BLaER1 treated with 17β-estradiol and CSF1 and Interleukin-3, amounts not matched to agents 10 nM and 100 nM (cell line): ENCODE measurements around the gene DDR1.

Experiments
- H3K27ac ChIP-seq, 11 experiments: shearing (Covaris generic); formaldehyde crosslinking; 2 replicates each; pipeline ENCODE4 v1.8.1; 2022
- H3K27me3 ChIP-seq, 11 experiments: shearing (Covaris generic); formaldehyde crosslinking; 2 replicates each; pipeline ENCODE4 v1.8.1; 2022
- H3K36me3 ChIP-seq, 11 experiments: shearing (Covaris generic); formaldehyde crosslinking; 2 replicates each; pipeline ENCODE4 v1.8.1; 2022
- H3K4me1 ChIP-seq, 10 experiments: shearing (Covaris generic); formaldehyde crosslinking; 2 replicates each; pipeline ENCODE4 v1.8.1; 2022
- H3K4me2 ChIP-seq, 11 experiments: shearing (Covaris generic); formaldehyde crosslinking; 2 replicates each; pipeline ENCODE4 v1.8.1; 2022
- H3K4me3 ChIP-seq, 10 experiments: shearing (Covaris generic); formaldehyde crosslinking; 2 replicates each; pipeline ENCODE4 v1.8.1; 2022
- H3K9ac ChIP-seq, 11 experiments: shearing (Covaris generic); formaldehyde crosslinking; 2 replicates each; pipeline ENCODE4 v1.8.1; 2022
- H3K9me3 ChIP-seq, 11 experiments: shearing (Covaris generic); formaldehyde crosslinking; replicated peaks in 1 of 11; 2 replicates each; pipeline ENCODE4 v1.8.1; 2022
- H4K20me1 ChIP-seq, 11 experiments: shearing (Covaris generic); formaldehyde crosslinking; 2 replicates each; pipeline ENCODE4 v1.8.1; 2022
- Cebpa-rat ChIP-seq, 11 experiments: shearing (Covaris generic); IDR thresholded peaks; 2 replicates each; pipeline ENCODE4 v1.8.1; 2022

DDR1 gene

DNA sequence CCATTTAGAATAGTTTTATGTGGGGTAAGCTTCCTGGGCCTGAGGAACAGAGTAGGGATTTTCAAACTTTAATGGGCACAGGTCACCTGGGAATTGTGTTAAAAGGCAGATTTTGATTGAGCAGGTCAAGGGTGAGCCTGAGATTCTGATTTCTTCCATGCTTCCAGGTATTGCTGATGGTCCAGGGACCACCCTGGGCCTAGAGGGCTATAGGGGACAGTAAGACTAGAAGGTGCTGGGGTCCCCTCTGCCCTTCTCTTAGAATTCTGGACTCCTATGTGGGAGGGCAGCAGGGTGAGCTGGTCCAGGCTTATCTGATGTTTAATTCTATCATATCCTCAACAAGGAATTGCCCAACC is 2.6 kb downstream of the DDR1 start:
- Histone ChIP-seq H3K9ac (peak overlapping the region in 5 of 11 experiments; percentile 79 to 84 (median 80); a peak in 4 of 22 replicates), H3K27me3 (no peaks in the 10 kb centered on the region), H3K4me2 (peak overlapping the region; percentile 88 to 100 (median 97)), H4K20me1 (peaks cover 0 to 32% (median 13%) of the 10 kb centered on the region in 11 experiments; a peak in 9 of 22 replicates), H3K36me3 (peaks cover 27 to 34% (median 31%) of the 10 kb centered on the region in 11 experiments; a peak in 19 of 22 replicates), H3K4me3 (no peak overlapping the region; a peak in 1 of 20 replicates), H3K27ac (0 out of 22 replicates have a peak overlapping the region, but pooled peaks of 1 of the 11 experiments have one; percentile 75), H3K9me3 (no peaks in the 10 kb centered on the region), H3K4me1 (peaks cover 42 to 78% (median 71%) of the 10 kb centered on the region in 10 experiments)
- TF ChIP-seq Cebpa-rat (IDR thresholded peaks at IDR 0.05): no peak

DNA sequence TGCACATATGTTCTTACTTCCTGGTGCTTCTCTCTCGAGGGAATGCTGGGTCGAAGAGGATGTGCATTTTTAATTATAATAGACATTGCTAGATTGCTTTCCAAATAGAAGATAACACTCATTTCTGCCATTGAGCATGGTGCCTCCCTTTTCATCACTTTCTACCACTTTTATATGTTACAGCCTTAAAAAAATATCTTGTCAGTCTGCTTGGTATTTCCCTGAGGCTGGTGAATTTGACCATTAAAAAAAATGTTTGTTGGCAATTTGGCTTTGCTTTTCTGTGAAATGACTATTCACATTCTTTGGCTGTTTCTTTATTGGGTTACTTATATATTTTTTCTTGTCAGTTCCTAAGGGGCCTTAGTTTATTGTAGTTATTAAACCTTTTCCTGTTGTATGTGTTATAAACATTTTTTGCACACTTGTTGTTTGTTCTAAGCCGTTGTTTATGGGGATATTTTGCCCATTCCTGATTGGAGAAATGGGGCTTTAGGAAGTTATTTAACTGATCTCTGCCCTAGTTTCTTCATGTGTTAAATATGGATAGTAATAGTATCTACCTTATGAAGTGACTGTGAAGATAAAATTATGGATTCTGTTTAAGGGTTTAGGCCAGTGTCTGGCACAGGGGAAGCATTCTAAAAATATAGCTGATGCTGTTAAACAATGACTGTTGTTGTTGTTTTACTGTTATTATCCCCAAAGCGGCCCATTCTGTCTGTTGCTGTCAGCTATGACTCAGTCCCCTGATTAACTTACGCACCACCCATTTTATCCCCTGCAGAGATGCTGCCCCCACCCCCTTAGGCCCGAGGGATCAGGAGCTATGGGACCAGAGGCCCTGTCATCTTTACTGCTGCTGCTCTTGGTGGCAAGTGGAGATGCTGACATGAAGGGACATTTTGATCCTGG is 3.8 kb downstream of the DDR1 start:
- peak overlapping the region in 1 of 11 experiments; percentile 26; a peak in 2 of 22 replicates for H3K9ac ChIP-seq
- no peaks in the 10 kb centered on the region for H3K27me3 ChIP-seq
- TF ChIP-seq Cebpa-rat (IDR thresholded peaks at IDR 0.05): no peak
- H3K4me2 ChIP-seq: peak overlapping the region in 9 of 11 experiments; percentile 3 to 51 (median 17); a peak in 12 of 22 replicates
- H3K9me3 ChIP-seq: no peaks in the 10 kb centered on the region
- no peak overlapping the region for H3K27ac ChIP-seq
- peaks cover 31 to 47% (median 44%) of the 10 kb centered on the region in 11 experiments; a peak in 20 of 22 replicates for H3K36me3 ChIP-seq
- peaks cover 30 to 69% (median 60%) of the 10 kb centered on the region in 10 experiments for H3K4me1 ChIP-seq
- peaks cover 0 to 32% (median 13%) of the 10 kb centered on the region in 11 experiments; a peak in 9 of 22 replicates for H4K20me1 ChIP-seq
- H3K4me3 ChIP-seq: no peak overlapping the region

DNA sequence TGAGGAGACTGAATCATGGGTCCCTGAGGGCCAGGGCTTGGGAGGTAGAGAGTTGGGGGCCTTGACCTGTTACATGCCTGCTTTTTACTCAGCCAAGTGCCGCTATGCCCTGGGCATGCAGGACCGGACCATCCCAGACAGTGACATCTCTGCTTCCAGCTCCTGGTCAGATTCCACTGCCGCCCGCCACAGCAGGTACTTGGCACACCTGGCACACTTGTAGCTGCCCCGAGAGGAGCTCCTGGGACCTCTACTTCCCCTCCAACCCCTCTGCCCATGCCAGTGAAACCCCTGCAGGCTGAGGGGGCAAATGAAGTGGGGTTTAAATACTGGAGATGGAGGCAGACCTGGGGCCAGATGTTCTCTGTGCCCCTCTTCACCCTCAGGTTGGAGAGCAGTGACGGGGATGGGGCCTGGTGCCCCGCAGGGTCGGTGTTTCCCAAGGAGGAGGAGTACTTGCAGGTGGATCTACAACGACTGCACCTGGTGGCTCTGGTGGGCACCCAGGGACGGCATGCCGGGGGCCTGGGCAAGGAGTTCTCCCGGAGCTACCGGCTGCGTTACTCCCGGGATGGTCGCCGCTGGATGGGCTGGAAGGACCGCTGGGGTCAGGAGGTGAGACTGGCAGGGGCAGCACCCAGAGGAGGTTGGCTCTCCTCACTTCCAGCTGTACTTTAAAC is 4.6 kb downstream of the DDR1 start:
- Histone ChIP-seq H3K9ac (peak overlapping the region in 1 of 11 experiments; percentile 26; a peak in 1 of 22 replicates), H3K9me3 (no peaks in the 10 kb centered on the region), H3K27ac (no peak overlapping the region), H4K20me1 (peaks cover 0 to 32% (median 13%) of the 10 kb centered on the region in 11 experiments; a peak in 9 of 22 replicates), H3K36me3 (peaks cover 36 to 55% (median 51%) of the 10 kb centered on the region in 11 experiments; a peak in 20 of 22 replicates), H3K27me3 (no peaks in the 10 kb centered on the region), H3K4me1 (peaks cover 23 to 61% (median 52%) of the 10 kb centered on the region in 10 experiments), H3K4me2 (peak overlapping the region in 6 of 11 experiments; percentile 2 to 24 (median 16); a peak in 4 of 22 replicates), H3K4me3 (no peak overlapping the region)
- TF ChIP-seq Cebpa-rat (IDR thresholded peaks at IDR 0.05): no peak

DNA sequence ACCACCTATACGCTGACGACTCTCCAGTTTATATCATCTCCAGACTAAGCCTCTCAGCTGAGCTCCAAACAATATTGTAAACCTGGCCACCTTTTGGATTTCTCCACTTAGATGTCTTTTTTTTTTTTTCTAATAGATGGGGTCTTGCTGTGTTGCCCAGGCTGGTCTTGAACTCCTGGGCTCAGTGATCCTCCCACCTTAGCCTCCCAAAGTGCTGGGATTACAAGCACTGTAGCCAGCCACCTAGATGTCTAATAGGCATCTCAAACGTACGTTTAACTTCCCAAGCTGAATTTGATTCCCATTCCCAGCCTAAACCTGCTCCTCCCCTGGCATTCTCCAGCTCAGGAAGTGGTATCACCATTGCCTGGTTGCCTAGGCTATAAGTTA is 5.2 kb downstream of the DDR1 start:
- no peak for TF ChIP-seq Cebpa-rat (IDR thresholded peaks at IDR 0.05)
- no peak overlapping the region for H3K9ac ChIP-seq

DNA sequence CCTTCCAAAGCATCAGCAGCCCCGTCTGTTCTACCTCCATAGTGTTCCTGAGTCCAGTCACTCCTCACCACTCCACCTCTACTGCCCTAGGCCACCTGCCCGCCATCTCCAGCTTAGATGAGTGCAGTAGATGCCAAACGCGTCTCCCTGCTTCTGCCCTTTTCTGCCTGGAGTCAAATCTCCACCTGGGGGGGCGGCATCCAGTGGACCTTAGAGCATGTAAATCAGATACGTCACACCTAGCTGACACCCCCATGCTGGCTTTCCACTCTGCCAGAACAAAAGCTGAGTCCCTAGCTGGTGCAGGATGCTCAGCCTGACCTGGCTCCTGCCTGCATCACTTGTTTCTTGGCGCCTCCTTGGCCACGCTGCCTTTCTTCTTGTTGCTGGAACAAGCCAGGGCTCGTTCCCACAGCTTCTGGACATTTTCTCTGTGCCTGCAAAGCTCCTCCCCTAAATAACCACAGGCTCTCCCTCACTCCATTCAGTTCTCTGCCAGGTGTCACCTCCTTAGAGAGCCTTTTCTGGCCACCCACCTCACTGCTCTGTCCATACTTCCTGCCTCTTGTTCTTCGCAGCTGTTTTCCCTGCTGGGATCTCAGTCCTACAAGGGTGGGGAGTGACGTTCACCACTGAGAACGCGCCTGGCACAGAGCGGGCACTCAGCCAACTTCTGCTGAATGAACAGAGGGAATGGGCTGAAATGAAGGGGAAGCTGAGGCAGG is 5.8 kb downstream of the DDR1 start:
- H3K27me3 ChIP-seq: no peaks in the 10 kb centered on the region
- no peaks in the 10 kb centered on the region for H3K9me3 ChIP-seq
- H3K4me3 ChIP-seq: no peak overlapping the region
- no peak for TF ChIP-seq Cebpa-rat (IDR thresholded peaks at IDR 0.05)
- H3K9ac ChIP-seq: peak overlapping the region in 1 of 11 experiments; percentile 14; a peak in 2 of 22 replicates
- peaks cover 0 to 30% (median 12%) of the 10 kb centered on the region in 11 experiments; a peak in 9 of 22 replicates for H4K20me1 ChIP-seq
- H3K4me1 ChIP-seq: peaks cover 19 to 57% (median 46%) of the 10 kb centered on the region in 10 experiments
- peaks cover 36 to 66% (median 62%) of the 10 kb centered on the region in 11 experiments; a peak in 21 of 22 replicates for H3K36me3 ChIP-seq
- H3K27ac ChIP-seq: peak overlapping the region in 2 of 11 experiments; percentile 3 to 25; a peak in 3 of 22 replicates
- H3K4me2 ChIP-seq: peak overlapping the region in 5 of 11 experiments; percentile 4 to 31 (median 7); a peak in 5 of 22 replicates

More for the DNA sequence above, 5.2 kb downstream of the DDR1 start:
- no peak overlapping the region for H3K27ac ChIP-seq
- no peak overlapping the region for H3K4me3 ChIP-seq
- H3K9me3 ChIP-seq: no peaks in the 10 kb centered on the region
- peaks cover 23 to 61% (median 50%) of the 10 kb centered on the region in 10 experiments for H3K4me1 ChIP-seq
- peaks cover 36 to 60% (median 56%) of the 10 kb centered on the region in 11 experiments; a peak in 21 of 22 replicates for H3K36me3 ChIP-seq
- H3K4me2 ChIP-seq: peak overlapping the region in 3 of 11 experiments; percentile 7 to 31 (median 28); a peak in 2 of 22 replicates
- no peaks in the 10 kb centered on the region for H3K27me3 ChIP-seq
- H4K20me1 ChIP-seq: peaks cover 0 to 32% (median 13%) of the 10 kb centered on the region in 11 experiments; a peak in 9 of 22 replicates

DNA sequence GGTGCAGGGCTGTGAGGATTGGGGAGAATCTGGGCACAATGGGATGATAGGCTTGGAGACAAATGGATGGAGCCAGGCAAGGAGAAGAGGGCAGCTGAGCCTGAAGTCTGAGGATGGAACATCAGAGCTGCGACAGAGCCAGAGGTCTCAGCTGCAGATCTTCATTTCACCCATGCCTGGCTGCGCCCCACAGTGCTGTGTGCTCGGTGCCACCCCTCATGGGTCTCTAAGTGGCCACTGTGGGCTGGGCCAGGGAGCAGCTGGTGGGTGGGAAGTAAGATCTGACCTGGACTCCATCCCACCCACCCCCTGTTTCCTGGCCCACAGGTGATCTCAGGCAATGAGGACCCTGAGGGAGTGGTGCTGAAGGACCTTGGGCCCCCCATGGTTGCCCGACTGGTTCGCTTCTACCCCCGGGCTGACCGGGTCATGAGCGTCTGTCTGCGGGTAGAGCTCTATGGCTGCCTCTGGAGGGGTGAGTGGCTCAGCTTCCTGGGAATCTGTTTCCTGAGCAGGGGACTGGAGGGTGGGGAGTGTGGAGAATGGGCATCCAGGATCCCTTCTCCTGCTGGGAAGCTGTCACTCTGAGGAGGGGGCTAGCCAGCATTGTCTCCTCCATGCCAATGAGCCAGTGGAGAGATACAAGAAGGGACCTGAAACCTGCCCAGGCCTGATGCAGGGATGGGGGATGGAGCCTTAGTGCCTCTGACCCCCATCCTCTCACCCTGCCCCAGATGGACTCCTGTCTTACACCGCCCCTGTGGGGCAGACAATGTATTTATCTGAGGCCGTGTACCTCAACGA is 6.5 kb downstream of the DDR1 start:
- H4K20me1 ChIP-seq: peaks cover 0 to 26% (median 6%) of the 10 kb centered on the region in 11 experiments; a peak in 9 of 22 replicates
- no peaks in the 10 kb centered on the region for H3K9me3 ChIP-seq
- no peak for TF ChIP-seq Cebpa-rat (IDR thresholded peaks at IDR 0.05)
- peak overlapping the region in 2 of 11 experiments; percentile 3 to 25; a peak in 3 of 22 replicates for H3K27ac ChIP-seq
- H3K9ac ChIP-seq: peak overlapping the region in 1 of 11 experiments; percentile 14; a peak in 1 of 22 replicates
- peak overlapping the region in 4 of 11 experiments; percentile 4 to 31 (median 18); a peak in 4 of 22 replicates for H3K4me2 ChIP-seq
- H3K4me3 ChIP-seq: no peak overlapping the region
- H3K4me1 ChIP-seq: peaks cover 12 to 56% (median 42%) of the 10 kb centered on the region in 10 experiments
- peaks cover 36 to 74% (median 69%) of the 10 kb centered on the region in 11 experiments; a peak in 21 of 22 replicates for H3K36me3 ChIP-seq
- no peaks in the 10 kb centered on the region for H3K27me3 ChIP-seq

DNA sequence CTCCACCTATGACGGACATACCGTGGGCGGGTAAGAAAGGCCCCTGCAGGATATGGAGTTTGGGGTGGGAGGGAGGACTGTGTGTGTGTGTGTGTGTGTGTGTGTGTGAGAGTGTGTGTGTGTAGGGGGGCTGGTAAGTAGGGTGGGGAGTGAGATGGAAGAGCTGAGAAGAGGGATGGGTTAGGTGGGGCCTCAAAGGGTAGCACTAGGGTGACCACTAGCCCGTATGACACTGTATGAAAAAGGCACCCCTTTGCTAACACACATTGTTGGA is 7.1 kb downstream of the DDR1 start:
- no peak overlapping the region for H3K9ac ChIP-seq
- no peak overlapping the region for H3K27ac ChIP-seq
- H3K36me3 ChIP-seq: peaks cover 40 to 79% (median 74%) of the 10 kb centered on the region in 11 experiments; a peak in 21 of 22 replicates
- no peak for TF ChIP-seq Cebpa-rat (IDR thresholded peaks at IDR 0.05)
- H3K4me1 ChIP-seq: peaks cover 6 to 53% (median 36%) of the 10 kb centered on the region in 10 experiments
- H3K4me3 ChIP-seq: no peak overlapping the region
- H3K27me3 ChIP-seq: no peaks in the 10 kb centered on the region
- no peaks in the 10 kb centered on the region for H3K9me3 ChIP-seq
- no peak overlapping the region for H3K4me2 ChIP-seq
- peaks cover 0 to 21% (median 3%) of the 10 kb centered on the region in 11 experiments; a peak in 9 of 22 replicates for H4K20me1 ChIP-seq
